Kidney epithelial cell (primary cell): Measurements from ENCODE around the gene ADAT1. TPM values are rescaled to one million over a fixed set of nuclear protein-coding genes. Genes with fewer than 3 reads are reported as not detected.

Experiments used
- DNase-seq: peaks from one replicate; pipeline ENCODE4 v3.0.0-alpha.2; 2010; ENCODE audit warnings: low read depth
- H3K27me3 ChIP-seq: 2 replicates; pipeline ENCODE4 v1.6.0; 2011; ENCODE audit warnings: low read length; ENCODE audit not compliant: control insufficient read depth, insufficient read depth
- H3K36me3 ChIP-seq: 2 replicates; pipeline ENCODE4 v1.5.1; 2011; ENCODE audit warnings: low read length; ENCODE audit not compliant: control insufficient read depth, insufficient read depth
- H3K4me3 ChIP-seq: 2 replicates; pipeline ENCODE4 v1.5.1; 2011; ENCODE audit warnings: low read depth, mild to moderate bottlenecking, control low read depth, low read length
- total RNA-seq: library from RNA; depleted of rRNA; stranded (reverse); fragments of >200 nt; gene quantifications from 2 replicates; pipeline ENCODE4 v1.2.3, GENCODE V29; 2015
- TF ChIP-seq, protein P1 (sequence below): IDR thresholded peaks from 2 replicates; pipeline ENCODE4 v1.5.1; 2011; ENCODE audit warnings: mild to moderate bottlenecking, moderate library complexity, low read length, control low read depth, inconsistent platforms; ENCODE audit not compliant: insufficient read depth, poor library complexity, severe bottlenecking

Gene ADAT1
- total RNA-seq, 1 donor from 2014 or later = 60.5 TPM

DNA sequence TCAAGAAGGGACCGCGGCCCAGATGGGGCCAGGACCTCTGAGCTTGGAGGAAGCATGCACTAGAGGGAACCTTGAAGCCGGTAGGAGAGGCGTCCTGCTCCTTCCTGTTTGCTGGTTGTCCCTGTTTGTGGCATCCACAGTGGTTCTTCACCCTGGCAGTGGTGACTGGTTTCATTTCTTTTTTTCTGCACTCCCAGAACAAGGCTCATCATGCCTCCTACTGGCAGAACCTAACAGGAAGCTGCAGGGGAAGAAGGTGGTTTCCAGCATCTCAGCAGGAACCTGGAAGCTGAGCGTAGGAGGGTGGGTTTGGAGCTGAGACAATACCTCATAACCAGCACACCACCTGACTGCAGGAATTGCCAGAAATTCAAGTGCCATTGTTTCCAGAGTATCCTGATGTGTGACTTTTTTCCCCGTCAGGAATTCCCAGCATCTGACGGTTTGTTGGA, 72.8 kb downstream of the ADAT1 start:
- no peak overlapping the region for H3K4me3 ChIP-seq
- peak; percentile 26 for DNase-seq
- H3K27me3 ChIP-seq = no peaks in the 10 kb centered on the region
- TF ChIP-seq, protein P1, sequence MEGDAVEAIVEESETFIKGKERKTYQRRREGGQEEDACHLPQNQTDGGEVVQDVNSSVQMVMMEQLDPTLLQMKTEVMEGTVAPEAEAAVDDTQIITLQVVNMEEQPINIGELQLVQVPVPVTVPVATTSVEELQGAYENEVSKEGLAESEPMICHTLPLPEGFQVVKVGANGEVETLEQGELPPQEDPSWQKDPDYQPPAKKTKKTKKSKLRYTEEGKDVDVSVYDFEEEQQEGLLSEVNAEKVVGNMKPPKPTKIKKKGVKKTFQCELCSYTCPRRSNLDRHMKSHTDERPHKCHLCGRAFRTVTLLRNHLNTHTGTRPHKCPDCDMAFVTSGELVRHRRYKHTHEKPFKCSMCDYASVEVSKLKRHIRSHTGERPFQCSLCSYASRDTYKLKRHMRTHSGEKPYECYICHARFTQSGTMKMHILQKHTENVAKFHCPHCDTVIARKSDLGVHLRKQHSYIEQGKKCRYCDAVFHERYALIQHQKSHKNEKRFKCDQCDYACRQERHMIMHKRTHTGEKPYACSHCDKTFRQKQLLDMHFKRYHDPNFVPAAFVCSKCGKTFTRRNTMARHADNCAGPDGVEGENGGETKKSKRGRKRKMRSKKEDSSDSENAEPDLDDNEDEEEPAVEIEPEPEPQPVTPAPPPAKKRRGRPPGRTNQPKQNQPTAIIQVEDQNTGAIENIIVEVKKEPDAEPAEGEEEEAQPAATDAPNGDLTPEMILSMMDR = peak; percentile 64
- H3K36me3 ChIP-seq = no peaks in the 10 kb centered on the region

Other genes with a start within 250 kb of the ADAT1 start
- gene CFDP1, start 189.8 kb downstream of the ADAT1 start, total RNA-seq = 38.0 and 59.7 TPM in 2 replicates
- 29.1 and 30.2 TPM in 2 replicates for gene TMEM170A, start 158.6 kb downstream of the ADAT1 start, total RNA-seq
- 1.6 and 2.4 TPM in 2 replicates for gene CHST6, start 127.8 kb downstream of the ADAT1 start, total RNA-seq
- 0.07 TPM in 1 of 2 replicates, not detected in the other for gene CHST5, start 87.2 kb downstream of the ADAT1 start, total RNA-seq
- 14.9 and 16.0 TPM in 2 replicates for gene TMEM231, start 67.0 kb downstream of the ADAT1 start, total RNA-seq
- 67.9 and 75.6 TPM in 2 replicates for gene GABARAPL2, start 56.9 kb downstream of the ADAT1 start, total RNA-seq
- gene KARS1, start 24.4 kb upstream of the ADAT1 start, total RNA-seq = 190 and 233 TPM in 2 replicates
- gene TERF2IP, start 24.5 kb upstream of the ADAT1 start, total RNA-seq = 56.8 and 59.9 TPM in 2 replicates
- gene CPHXL2, start 53.7 kb upstream of the ADAT1 start, total RNA-seq = not detected in 2 replicates
- not detected in 2 replicates for gene DUXB, start 78.2 kb upstream of the ADAT1 start, total RNA-seq
- gene CPHXL, start 103.2 kb upstream of the ADAT1 start, total RNA-seq = not detected in 2 replicates